H1 (cell line): ENCODE data around the gene ZDHHC16. TPM values are rescaled to one million over a fixed set of nuclear protein-coding genes. Genes with fewer than 3 reads are reported as not detected.

Experiments
- CTCF ChIA-PET: fragments of 300-600 bp; sonication (Branson Sonifier 250); formaldehyde crosslinking; loops from one replicate; lab custom pipeline; 2021; ENCODE audit not compliant: partially characterized antibody; lab: Charles Lee
- POLR2A ChIA-PET: fragments of 300-600 bp; sonication (Branson Sonifier 250); formaldehyde crosslinking; loops from one replicate; lab custom pipeline; 2021; ENCODE audit warnings: inconsistent platforms; ENCODE audit not compliant: partially characterized antibody; lab: Charles Lee
- DNase-seq, 2 experiments: peaks; one replicate each; pipeline versions ENCODE4 v3.0.0 to v3.0.0-alpha.2; 2010 to 2022; ENCODE audit warnings: low spot score in 2 of 2, low read depth in 1 of 2, mixed read lengths in 1 of 2
- FAIRE-seq: peaks from 2 replicates; lab custom pipeline; 2011; peaks lifted over from hg19 to GRCh38; lab: Jason Lieb, UNC
- H2AFZ ChIP-seq: 2 replicates; pipeline ENCODE4 v1.8.1; 2012; ENCODE audit warnings: low read length, inconsistent platforms
- H2AK5ac ChIP-seq: 2 replicates; pipeline ENCODE4 v1.6.1; 2013; ENCODE audit warnings: low read depth, low read length
- H2BK120ac ChIP-seq: replicated peaks from 2 replicates; pipeline ENCODE3; 2013; ENCODE audit warnings: low read depth, low read length, inconsistent platforms
- H2BK12ac ChIP-seq: 2 replicates; pipeline ENCODE4 v1.6.1; 2013; ENCODE audit warnings: low read depth, low read length
- H2BK15ac ChIP-seq: 2 replicates; pipeline ENCODE4 v1.6.1; 2013; ENCODE audit warnings: low read length
- H2BK20ac ChIP-seq: 2 replicates; pipeline ENCODE4 v1.6.1; 2013; ENCODE audit warnings: low read length
- H2BK5ac ChIP-seq: 2 replicates; pipeline ENCODE4 v1.6.1; 2013; ENCODE audit warnings: low read depth, low read length
- H3K14ac ChIP-seq: 2 replicates; pipeline ENCODE4 v1.6.1; 2013; ENCODE audit warnings: inconsistent platforms; ENCODE audit not compliant: insufficient read length
- H3K18ac ChIP-seq: 2 replicates; pipeline ENCODE4 v1.6.1; 2013; ENCODE audit warnings: low read length; ENCODE audit errors: extremely low read depth
- H3K23ac ChIP-seq: 2 replicates; pipeline ENCODE4 v1.6.1; 2013; ENCODE audit warnings: inconsistent platforms; ENCODE audit not compliant: insufficient read length
- H3K23me2 ChIP-seq: 2 replicates; pipeline ENCODE4 v1.6.1; 2013; ENCODE audit warnings: low read depth, low read length
- H3K27ac ChIP-seq: 2 replicates; pipeline ENCODE4 v1.6.1; 2011; ENCODE audit warnings: low read depth, low read length, inconsistent platforms
- H3K27me3 ChIP-seq, 4 experiments: replicated peaks in 1 of 4; 1 replicate in 1 of 4; 2 replicates in 3 of 4; pipeline versions ENCODE4 v1.6.1 to v1.8.1; 2011 to 2013; ENCODE audit warnings: low read length in 3 of 4, mild to moderate bottlenecking in 3 of 4, inconsistent platforms in 2 of 4, mixed read lengths in 2 of 4, moderate library complexity in 1 of 4; ENCODE audit not compliant: control insufficient read depth in 3 of 4, insufficient read depth in 3 of 4; ENCODE audit errors: extremely low read depth in 1 of 4
- H3K36me3 ChIP-seq, 4 experiments: 2 replicates each; pipeline versions ENCODE4 v1.6.1 to v1.8.1; 2011 to 2013; ENCODE audit warnings: mild to moderate bottlenecking in 4 of 4, low read length in 3 of 4, moderate library complexity in 2 of 4, control low read depth in 1 of 4, inconsistent platforms in 1 of 4; ENCODE audit not compliant: insufficient read depth in 4 of 4, control insufficient read depth in 2 of 4
- H3K4ac ChIP-seq: replicated peaks from 2 replicates; pipeline ENCODE3; 2013; ENCODE audit warnings: low read length, low read depth, mixed read lengths, inconsistent platforms; ENCODE audit not compliant: insufficient read length
- H3K4me1 ChIP-seq, 4 experiments: replicated peaks in 1 of 4; 1 replicate in 1 of 4; 2 replicates in 3 of 4; pipeline versions ENCODE4 v1.6.1 to v1.8.1; 2011 to 2013; ENCODE audit warnings: low read length in 3 of 4, inconsistent platforms in 2 of 4, mixed read lengths in 1 of 4; ENCODE audit not compliant: insufficient read depth in 4 of 4, control insufficient read depth in 3 of 4
- H3K4me2 ChIP-seq, 2 experiments: 2 replicates each; pipeline versions ENCODE4 v1.6.1 to v1.8.1; 2011 to 2013; ENCODE audit warnings: low read depth in 2 of 2, low read length in 2 of 2, control low read depth in 1 of 2, inconsistent platforms in 1 of 2, mild to moderate bottlenecking in 1 of 2; ENCODE audit not compliant: insufficient read depth in 1 of 2
- H3K4me3 ChIP-seq, 4 experiments: fragments of 200-600, 300-600 bp in 1 of 4; sonication (generic), shearing (Covaris generic), sonication (Bioruptor Twin) in 1 of 4; 2 replicates each; pipeline versions ENCODE4 v1.5.1 to v1.8.1; 2011 to 2016; ENCODE audit warnings: low read length in 4 of 4, low read depth in 3 of 4, control low read depth in 2 of 4, inconsistent platforms in 2 of 4, mild to moderate bottlenecking in 2 of 4, mixed read lengths in 1 of 4, moderate library complexity in 1 of 4; ENCODE audit not compliant: insufficient read depth in 2 of 4; ENCODE audit errors: extremely low read depth in 1 of 4
- H3K56ac ChIP-seq: replicated peaks from 2 replicates; pipeline ENCODE3; 2013; ENCODE audit warnings: low read depth, mild to moderate bottlenecking, mixed read lengths, low read length, inconsistent platforms; ENCODE audit not compliant: insufficient read length
- H3K79me1 ChIP-seq: 2 replicates; pipeline ENCODE4 v1.6.1; 2013; ENCODE audit warnings: low read depth, low read length, control low read depth
- H3K79me2 ChIP-seq, 2 experiments: 2 replicates each; pipeline versions ENCODE4 v1.6.1 to v1.8.1; 2012 to 2013; ENCODE audit warnings: low read length in 2 of 2, mild to moderate bottlenecking in 2 of 2, inconsistent platforms in 1 of 2; ENCODE audit not compliant: insufficient read depth in 2 of 2, control insufficient read depth in 1 of 2
- H3K9ac ChIP-seq, 4 experiments: replicated peaks in 1 of 4; 1 replicate in 1 of 4; 2 replicates in 3 of 4; pipeline versions ENCODE4 v1.6.1 to v1.8.1; 2011 to 2013; ENCODE audit warnings: low read depth in 3 of 4, low read length in 3 of 4, control low read depth in 2 of 4, mild to moderate bottlenecking in 2 of 4, moderate library complexity in 2 of 4, inconsistent platforms in 1 of 4; ENCODE audit errors: extremely low read depth in 1 of 4
- H3K9me3 ChIP-seq, 2 experiments: 2 replicates each; pipeline versions ENCODE4 v1.6.1 to v1.8.1; 2012 to 2013; ENCODE audit warnings: mild to moderate bottlenecking in 2 of 2, moderate library complexity in 2 of 2, control low read depth in 1 of 2, inconsistent platforms in 1 of 2, low read depth in 1 of 2, low read length in 1 of 2, mixed read lengths in 1 of 2; ENCODE audit not compliant: insufficient read depth in 2 of 2
- H4K20me1 ChIP-seq, 2 experiments: replicated peaks in 1 of 2; 2 replicates each; pipeline versions ENCODE3 to v1.8.1; 2011 to 2013; ENCODE audit warnings: inconsistent platforms in 2 of 2, low read length in 2 of 2, mild to moderate bottlenecking in 1 of 2; ENCODE audit not compliant: insufficient read depth in 2 of 2, control insufficient read depth in 1 of 2
- H4K5ac ChIP-seq: 2 replicates; pipeline ENCODE4 v1.6.1; 2013; ENCODE audit warnings: low read length, low read depth, mixed read lengths, inconsistent platforms; ENCODE audit not compliant: insufficient read length
- H4K8ac ChIP-seq: 2 replicates; pipeline ENCODE4 v1.8.0; 2013; ENCODE audit warnings: mild to moderate bottlenecking, moderate library complexity, low read length, inconsistent platforms; ENCODE audit not compliant: insufficient read depth; ENCODE audit errors: extremely low read depth
- H4K91ac ChIP-seq: replicated peaks from 2 replicates; pipeline ENCODE3; 2013; ENCODE audit warnings: low read length, mixed read lengths, inconsistent platforms; ENCODE audit not compliant: insufficient read length
- POLR2AphosphoS5 ChIP-seq: IDR thresholded peaks from 2 replicates; pipeline ENCODE4 v1.6.1; 2011; ENCODE audit warnings: low read depth, low read length
- WGBS, 2 experiments: shearing (Covaris generic) in 1 of 2; methylation state at CpG; one replicate each; pipeline versions ENCODE4 v1.1.6 to v1.1.7; 2013 to 2015; ENCODE audit warnings: low lambda C conversion rate in 2 of 2, mixed read lengths in 2 of 2, inconsistent platforms in 1 of 2, low coverage in 1 of 2, missing lambda C conversion rate in 1 of 2; ENCODE audit not compliant: insufficient replicate concordance in 2 of 2, insufficient coverage in 1 of 2, insufficient read length in 1 of 2; ENCODE audit errors: extremely low coverage in 1 of 2, missing lambda C conversion rate in 1 of 2; 5-methylcytosine and 5-hydroxymethylcytosine counted together
- polyA plus RNA-seq, 7 experiments: library from polyadenylated mRNA; depleted of rRNA in 3 of 7; stranded (reverse) in 5 of 7; unstranded in 2 of 7; fragments of >200 nt in 5 of 7; fragments of 200-250 nt in 2 of 7; gene quantifications; 1 replicate in 5 of 7; 2 replicates in 1 of 7; 4 replicates in 1 of 7; pipeline versions ENCODE4 v1.2.1 to v1.2.3, GENCODE V29; 2011 to 2013; ENCODE audit warnings: missing spikeins in 2 of 7, mixed read lengths in 2 of 7
- total RNA-seq: library from RNA; stranded (reverse); fragmentation: NEBNext Ultra II Directional; extraction: Animal tissue kit (Norgen Biotek cat#: 25700); gene quantifications from 2 replicates; pipeline ENCODE4 v1.2.1, GENCODE V29; 2021
- TF ChIP-seq, protein P1 (sequence below): IDR thresholded peaks from 2 replicates; pipeline ENCODE4 v1.6.1; 2012; ENCODE audit warnings: inconsistent platforms

Gene ZDHHC16
- total and polyA plus RNA-seq, 2 of the 8 experiments (the other 6 are each of a cell fraction or from before 2014, with no cell fraction given), result 45.9 to 108 TPM

- ChIA-PET CTCF (interaction anchor here (1.1 to 1.2 kb wide), 3 partner anchors 23 to 113 kb away, joined by 4 read pairs; no protein-coding TSS in a partner anchor), POLR2A (interaction anchor here (1.3 to 13.1 kb wide), 5 partner anchors 6 to 94 kb away, joined by 3 to 105 read pairs (median 12); no protein-coding TSS in a partner anchor)
- H4K91ac ChIP-seq, result no peak overlapping the region
- H2BK5ac ChIP-seq, result no peak overlapping the region
- FAIRE-seq (no peak), DNase-seq (no peak)
- no peaks in the 10 kb centered on the region; the same call in 1 of the 2 replicates for H3K79me1 ChIP-seq
- H3K27ac ChIP-seq, result no peak overlapping the region
- H4K20me1 ChIP-seq, result peaks cover 0 to 9% of the 10 kb centered on the region in 2 experiments
- no peak overlapping the region for H2BK120ac ChIP-seq
- no peak overlapping the region for H3K4me2 ChIP-seq
- H3K23me2 ChIP-seq, result no peaks in the 10 kb centered on the region
- H4K5ac ChIP-seq, result no peak overlapping the region
- H3K4me3 ChIP-seq, result no peak overlapping the region
- H3K27me3 ChIP-seq, result no peaks in the 10 kb centered on the region
- no peaks in the 10 kb centered on the region for H3K4me1 ChIP-seq
- H2AFZ ChIP-seq, result no peak overlapping the region
- no peak overlapping the region for H2BK15ac ChIP-seq
- H3K79me2 ChIP-seq, result no peaks in the 10 kb centered on the region
- H2BK20ac ChIP-seq, result no peak overlapping the region
- H3K23ac ChIP-seq, result no peak overlapping the region
- no peak overlapping the region for H3K4ac ChIP-seq
- no peak overlapping the region for H2AK5ac ChIP-seq
- no peak overlapping the region for H3K56ac ChIP-seq
- no peak overlapping the region for H3K18ac ChIP-seq
- no peak overlapping the region for H4K8ac ChIP-seq
- no peak overlapping the region for H2BK12ac ChIP-seq
- TF ChIP-seq, protein P1, sequence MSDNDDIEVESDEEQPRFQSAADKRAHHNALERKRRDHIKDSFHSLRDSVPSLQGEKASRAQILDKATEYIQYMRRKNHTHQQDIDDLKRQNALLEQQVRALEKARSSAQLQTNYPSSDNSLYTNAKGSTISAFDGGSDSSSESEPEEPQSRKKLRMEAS, result no peak
- TF ChIP-seq POLR2AphosphoS5, result peak; percentile 52; the same call in 1 of the 2 replicates
- TF ChIP-seq, all 59 proteins: peak for 1
- no peak overlapping the region for H3K14ac ChIP-seq
- H3K9ac ChIP-seq, result no peak overlapping the region
- 90% methylated on average over 7 of the region's 7 CpGs; no CpG with 5 or more reads in 1 of the 2 experiments for WGBS, 2 experiments
- peaks cover 40 to 93% (median 77%) of the 10 kb centered on the region in 4 experiments for H3K36me3 ChIP-seq
- peaks cover 0 to 2% of the 10 kb centered on the region in 2 experiments; a peak in 1 of 4 replicates for H3K9me3 ChIP-seq
Measured at GRCh38 chr10:97459111-97459510, 13.1 kb downstream of the ZDHHC16 start.
